ENCODE data around the gene RNF182. TPM values are rescaled to one million over a fixed set of nuclear protein-coding genes. Genes with fewer than 3 reads are reported as not detected.

RNF182 gene, protein sequence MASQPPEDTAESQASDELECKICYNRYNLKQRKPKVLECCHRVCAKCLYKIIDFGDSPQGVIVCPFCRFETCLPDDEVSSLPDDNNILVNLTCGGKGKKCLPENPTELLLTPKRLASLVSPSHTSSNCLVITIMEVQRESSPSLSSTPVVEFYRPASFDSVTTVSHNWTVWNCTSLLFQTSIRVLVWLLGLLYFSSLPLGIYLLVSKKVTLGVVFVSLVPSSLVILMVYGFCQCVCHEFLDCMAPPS
- 0.47 TPM in 1 of 2 replicates, not detected in the other for total RNA-seq (ENCODE audit: low replicate concordance)

DNA sequence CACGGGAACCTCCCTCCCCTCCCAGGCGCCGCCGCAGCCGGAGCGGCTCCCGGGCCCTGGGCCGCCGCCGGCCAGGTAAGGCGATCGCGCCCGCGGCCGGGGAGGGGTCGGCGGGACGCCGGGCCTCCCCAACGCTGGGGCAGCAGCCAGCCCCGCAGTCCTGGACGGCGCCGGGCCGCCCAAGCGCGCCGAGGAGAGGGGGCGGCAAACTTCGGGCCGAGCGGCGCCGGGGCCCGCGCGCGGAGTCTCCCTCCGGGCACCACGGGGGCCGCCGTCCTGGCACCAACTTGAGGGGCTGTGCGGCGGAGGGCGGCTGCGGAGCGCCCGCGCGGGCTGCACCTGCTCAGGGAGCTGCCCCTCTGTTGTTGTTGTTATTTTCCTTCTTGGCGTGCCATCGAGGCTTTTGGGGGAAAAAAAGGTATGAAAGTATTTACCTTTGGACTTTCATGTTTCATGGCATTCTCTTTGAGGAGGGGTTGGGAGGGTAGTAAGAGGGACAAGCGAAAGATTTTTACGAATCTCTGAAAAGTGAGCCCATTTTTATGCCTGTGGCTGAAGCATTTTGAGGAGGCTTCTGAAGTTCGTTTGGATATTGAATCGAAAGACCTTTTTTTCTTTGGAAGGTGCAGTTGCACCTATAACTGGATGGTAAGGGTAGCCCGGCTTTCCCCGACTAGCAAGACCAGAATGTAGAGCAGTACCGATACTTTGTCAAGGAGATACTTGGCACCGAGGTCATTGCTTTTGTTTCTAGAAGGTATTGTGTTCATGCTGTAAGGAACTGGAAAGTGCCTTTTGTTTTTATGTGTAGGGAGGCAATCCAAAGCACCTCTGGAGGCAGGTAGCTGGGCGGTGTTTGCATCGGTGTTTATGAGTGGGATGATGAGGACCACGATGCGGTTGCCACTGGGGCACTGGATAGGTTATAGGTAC is at the start of gene RNF182:
Gene RNF182, plus strand, starts transcription at position 4 of the 933 bp plus-strand sequence. CDS start 52,168 bp downstream, outside the sequence.

Other genes with a start within 250 kb of the RNF182 start
- gene RANBP9, start 213.1 kb upstream of the RNF182 start, total RNA-seq (ENCODE audit: low replicate concordance): 21.6 and 22.2 TPM in 2 replicates
- 5.8 and 5.9 TPM in 2 replicates for gene MCUR1, start 110.4 kb upstream of the RNF182 start, total RNA-seq (ENCODE audit: low replicate concordance)
- 0.45 and 1.1 TPM in 2 replicates for gene CD83, start 192.8 kb downstream of the RNF182 start, total RNA-seq (ENCODE audit: low replicate concordance)